ENCODE results near the gene EXOC3L1.
A peak's percentile ranks its signal among the peaks of the same experiment; 100 is the strongest.

EXOC3L1 gene

DNA sequence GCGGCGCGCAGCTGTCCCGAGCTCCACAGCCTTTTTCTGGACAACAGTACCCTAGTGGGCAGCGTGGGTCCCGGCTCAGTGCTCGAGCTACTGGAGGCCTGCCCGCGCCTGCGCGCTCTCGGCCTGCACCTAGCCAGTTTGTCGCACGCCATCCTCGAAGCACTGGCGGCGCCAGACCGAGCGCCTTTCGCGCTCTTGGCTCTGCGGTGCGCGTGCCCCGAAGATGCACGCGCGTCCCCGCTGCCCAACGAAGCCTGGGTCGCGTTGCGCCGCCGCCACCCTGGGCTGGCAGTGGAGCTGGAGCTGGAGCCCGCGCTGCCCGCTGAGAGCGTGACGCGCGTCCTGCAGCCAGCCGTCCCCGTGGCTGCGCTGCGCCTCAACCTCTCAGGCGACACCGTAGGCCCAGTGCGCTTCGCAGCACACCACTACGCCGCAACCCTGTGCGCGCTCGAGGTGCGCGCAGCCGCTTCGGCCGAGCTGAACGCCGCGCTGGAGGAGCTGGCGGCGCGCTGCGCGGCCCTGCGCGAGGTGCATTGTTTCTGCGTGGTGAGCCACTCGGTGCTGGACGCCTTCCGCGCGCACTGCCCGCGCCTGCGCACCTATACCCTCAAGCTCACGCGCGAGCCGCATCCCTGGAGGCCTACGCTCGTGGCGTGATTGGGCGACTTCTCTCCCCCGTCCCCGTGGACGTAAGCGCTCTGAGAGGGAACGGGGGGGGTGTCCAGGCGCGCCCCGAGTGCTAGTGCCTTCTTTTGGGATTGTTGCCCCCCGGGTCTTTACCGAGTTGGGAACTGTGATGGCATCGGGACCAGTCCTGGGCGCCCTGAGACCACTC, 26.6 kb downstream of the EXOC3L1 start:
- DNase-seq = no peak

DNA sequence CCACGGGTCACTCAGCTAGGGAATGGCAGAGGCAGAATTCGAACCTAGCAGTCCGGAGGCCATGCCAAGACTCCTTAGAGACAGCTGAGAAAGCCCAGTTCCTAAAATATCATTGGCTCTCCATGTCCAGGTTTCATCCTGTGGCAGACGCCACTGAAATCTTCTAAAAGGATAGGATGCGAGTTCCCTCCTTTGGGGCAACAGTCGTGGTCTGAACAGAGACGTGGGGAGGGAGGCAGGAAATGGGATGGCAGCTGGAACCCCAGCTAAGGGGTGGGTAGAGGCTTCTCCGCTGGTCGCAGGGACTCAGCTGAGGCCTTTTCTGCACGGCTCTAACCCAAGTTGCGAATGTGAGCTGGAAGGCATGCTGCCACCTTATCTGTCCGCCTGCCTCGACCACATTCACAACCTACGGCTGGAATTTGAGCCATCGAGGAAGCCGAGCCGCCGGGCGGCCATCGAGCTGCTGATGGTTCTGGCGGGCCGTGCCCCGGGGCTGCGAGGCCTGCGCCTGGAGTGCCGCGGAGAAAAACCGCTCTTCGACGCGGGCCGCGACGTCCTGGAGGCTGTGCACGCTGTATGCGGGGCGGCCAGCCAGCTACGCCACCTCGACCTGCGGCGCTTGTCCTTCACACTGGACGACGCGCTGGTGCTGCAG, 27.3 kb downstream of the EXOC3L1 start:
- DNase-seq = no peak

DNA sequence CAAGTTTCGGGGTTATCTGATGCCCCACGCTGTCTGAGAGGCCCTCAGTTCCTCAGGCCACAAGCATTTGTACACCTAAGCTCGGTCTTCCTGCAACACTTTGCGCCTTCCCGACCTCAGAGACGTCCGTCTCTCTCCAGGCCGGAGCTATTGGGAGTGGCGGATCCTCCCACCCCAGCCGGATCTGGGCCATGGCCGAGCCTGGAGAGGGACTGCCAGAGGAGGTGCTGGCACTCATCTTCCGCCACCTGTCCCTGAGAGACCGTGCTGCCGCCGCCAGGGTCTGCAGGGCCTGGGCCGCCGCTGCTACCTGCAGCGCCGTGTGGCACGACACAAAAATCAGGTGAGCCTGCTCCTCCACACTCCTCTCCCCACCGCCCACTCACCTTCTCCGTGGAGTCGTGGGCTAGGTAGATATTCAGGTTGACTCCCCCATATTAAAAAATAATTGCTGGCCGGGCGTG, 28.3 kb downstream of the EXOC3L1 start:
- no peak for DNase-seq

DNA sequence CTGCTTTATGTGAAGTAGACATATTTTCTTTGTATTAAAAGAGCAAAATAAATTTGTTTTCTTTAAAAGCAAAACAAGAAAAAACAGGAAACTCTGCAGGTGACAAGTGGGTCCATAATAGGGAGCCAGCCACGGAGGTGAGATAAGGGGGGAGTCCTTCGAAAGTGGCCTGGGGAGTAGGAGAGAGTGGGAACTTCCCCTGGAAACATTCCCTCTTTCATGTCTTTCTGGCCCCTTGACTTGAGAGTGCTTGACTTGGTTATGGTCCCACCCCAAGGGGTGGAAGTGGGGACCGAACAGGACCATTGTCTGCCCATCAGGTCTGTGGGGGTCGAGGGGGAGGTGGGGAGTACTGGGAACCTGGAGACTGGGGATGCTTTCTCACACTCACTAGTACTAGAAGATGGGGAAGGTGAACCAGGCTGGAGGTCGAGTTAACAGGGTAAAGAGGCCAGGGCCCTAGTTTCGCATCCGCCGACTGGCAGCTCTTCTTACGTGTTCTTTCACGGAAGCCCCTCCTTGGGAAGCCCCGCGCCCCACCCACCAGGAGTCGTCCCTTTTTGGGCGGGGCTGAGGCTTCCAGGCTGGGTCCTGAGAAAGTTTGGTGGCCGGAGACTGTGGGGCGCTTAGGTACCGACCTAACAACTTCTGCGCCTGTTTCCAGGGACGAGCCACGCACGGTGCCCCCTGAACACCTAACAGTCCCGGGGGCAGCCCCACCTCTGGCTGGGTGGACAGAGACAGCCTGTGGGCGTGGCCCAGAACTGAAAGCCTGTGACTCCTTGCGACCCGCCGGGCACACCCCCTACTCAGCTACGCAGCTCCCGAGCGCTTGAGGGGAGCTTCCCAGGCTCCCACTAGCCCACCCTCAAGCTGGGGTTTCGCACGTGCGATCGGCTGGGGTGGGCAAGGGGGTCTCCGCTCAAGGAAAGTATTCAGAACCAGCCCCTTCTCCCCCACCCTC, 31.0 kb downstream of the EXOC3L1 start:
- no peak for DNase-seq

DNA sequence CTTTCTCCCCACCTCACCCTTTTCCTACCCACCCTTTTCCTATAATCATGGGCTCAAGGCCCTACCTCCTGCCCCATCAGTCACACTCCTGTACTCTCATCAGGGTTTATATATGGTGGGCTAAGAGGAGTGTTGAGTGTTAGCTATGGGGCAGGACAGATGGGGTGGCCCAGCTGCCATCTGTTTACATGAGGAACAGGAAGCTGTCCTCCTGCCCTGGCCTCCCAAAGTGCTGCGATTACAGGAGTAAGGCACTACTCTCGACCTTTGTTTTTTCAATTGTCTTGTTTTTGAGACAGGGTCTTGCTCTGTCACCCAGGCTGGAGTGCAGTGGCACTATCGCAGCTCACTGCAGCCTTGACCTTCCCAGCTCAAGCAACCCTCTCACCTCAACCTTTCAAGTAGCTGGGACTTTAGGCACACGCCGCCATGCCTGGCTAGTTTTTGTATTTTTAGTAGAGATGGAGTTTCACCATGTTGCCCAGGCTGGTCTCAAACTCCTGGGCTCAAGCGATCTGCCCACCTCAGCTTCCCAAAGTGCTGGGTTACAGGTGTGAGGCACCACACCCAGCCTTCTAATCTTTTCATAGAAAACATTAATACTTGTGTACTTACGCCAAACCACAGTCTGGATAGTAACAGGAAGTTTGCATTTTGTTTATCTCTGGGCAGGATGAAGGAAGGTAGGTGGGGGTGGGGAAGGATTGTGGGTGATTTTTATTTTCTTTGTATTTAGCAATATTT, 31.9 kb downstream of the EXOC3L1 start:
- no peak for DNase-seq

DNA sequence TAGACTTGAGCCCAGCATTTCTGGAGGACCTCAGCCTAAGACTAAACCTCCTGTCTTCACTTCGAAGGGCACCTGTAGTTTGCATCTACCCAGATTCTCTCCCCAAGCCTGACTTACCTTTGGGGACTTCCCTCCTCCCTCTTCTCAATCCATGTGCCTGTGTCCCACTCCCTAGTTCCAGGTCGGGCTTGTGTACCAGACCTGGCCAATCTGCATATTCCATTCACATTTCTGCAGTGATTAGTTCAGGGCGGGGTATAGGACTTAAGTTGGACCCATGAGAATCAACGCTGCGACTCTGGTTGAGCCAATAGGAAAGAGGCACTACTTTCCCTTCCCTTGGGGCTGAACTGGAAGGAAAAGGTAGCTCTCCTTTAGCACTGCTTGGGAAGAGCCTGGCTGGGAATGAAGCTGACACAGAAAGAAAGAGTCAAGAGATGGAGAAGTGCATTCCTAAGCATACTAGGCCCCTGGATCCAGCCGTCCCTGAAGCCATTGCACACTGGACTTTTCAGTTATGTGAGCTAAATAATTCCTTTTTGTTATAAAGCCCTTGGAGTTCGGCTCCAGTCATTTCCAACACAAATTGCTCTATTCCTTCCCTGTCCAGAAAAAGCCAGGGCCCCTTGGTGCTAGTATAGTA, 32.7 kb downstream of the EXOC3L1 start:
- no peak for DNase-seq

DNA sequence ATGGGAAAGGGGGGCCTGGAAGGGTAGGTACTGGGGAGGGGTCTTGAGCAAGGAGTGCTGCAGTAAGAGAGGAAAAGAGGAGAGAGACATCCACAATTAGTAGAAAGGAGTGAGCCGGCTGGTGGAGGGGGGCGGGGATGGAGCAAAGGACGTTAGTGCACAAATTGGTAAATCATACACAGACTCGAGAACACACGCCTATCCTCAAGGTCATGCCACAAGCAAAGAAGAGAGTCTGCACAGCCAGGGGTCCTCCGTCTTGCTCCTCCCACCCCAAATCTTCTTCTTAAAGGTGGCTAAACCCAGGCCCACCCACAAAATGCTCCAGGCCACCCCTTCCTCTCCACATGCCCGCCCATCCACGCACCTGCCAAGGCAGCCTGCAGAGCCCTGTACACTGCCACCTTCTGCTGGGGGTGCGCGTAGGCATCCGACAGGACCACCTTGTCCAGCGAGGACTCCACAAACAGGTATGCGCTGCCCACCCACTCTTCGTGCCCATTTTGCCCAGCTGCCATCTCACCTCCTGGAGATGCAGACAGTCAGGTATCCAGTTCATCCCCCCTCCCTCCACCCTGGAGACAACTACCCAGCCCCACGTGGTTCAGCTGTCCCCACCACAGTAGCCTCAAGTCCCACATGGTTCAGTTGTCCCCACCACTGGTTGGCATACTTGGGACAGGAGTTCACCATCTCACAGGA, 33.6 kb downstream of the EXOC3L1 start:
- no peak for DNase-seq

DNA sequence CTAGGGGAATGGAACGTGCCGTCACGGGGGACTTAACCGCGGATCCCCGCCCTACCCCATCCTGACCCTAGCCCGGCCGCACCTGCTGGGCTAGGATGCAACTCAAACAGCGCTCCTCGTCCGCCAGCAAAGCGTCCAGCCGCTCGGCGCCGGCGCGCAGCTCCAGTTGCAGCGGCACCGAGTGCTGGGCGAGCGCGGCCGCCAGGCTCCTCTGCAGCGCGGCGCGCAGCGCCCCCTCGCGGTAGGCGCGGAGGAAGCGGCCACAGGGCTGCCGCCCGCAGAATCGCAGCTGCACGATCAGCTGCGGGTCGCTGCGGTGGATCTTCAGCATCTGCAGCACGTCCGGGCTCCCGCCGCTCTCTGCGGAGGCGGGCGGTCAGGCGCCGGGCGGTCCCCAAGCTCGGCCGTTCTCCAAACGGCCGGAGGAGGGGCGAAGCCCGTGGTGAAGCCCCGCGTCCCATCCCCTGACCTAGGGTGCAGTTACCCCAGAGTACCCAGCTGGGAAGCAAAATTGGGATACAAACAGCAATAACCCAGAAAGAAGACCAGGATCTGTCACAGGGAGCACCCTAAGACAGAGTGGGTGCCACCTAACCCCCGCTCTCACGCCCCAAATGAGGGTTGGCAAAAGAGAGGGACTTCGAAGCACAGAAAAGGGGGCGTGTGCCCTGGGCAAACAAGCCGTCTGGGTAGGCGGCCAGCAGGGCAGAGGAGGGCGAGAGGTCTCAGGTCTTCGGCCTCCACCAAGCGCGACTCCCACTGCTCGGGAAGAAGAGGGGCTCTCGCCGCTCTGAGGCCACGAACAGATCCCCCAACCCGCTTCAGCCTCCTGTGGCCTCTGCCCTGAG, 34.4 kb downstream of the EXOC3L1 start:
- DNase-seq = peak; percentile 38

DNA sequence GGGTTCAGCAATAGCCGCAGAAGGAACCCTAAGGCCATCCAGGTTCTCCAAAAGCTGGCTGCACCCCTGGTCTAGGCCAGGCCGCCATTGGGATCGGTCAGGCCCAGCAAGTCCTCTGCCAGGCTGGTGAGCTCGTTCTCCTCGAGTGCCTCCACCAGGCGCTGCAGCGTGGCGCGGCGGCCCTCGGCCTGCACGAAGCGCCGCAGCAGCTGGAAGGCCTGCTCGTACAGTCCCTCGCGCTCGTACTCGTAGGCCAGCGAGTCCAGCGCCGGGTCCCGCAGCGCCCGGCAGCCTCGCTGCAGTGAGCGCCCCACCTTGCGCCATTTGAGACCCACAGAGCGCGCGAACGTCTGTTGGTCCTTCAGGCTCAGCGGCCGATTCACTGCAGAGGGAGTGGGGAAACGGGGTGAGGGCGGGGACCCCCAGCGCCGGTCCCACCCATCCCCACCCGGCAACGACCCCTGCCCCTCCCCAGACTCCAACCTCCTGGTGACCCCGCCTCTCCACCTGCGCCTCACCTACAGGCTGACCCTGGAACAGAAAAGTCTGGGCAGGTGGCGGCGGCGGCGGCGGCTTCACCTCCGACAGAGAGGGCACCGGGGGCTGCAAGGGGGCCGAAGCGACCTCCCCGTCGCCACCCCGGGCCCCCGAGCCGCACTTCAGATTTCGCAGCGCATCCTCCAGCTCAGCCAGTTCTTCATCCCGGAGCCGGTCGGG, 35.2 kb downstream of the EXOC3L1 start:
- DNase-seq = no peak

DNA sequence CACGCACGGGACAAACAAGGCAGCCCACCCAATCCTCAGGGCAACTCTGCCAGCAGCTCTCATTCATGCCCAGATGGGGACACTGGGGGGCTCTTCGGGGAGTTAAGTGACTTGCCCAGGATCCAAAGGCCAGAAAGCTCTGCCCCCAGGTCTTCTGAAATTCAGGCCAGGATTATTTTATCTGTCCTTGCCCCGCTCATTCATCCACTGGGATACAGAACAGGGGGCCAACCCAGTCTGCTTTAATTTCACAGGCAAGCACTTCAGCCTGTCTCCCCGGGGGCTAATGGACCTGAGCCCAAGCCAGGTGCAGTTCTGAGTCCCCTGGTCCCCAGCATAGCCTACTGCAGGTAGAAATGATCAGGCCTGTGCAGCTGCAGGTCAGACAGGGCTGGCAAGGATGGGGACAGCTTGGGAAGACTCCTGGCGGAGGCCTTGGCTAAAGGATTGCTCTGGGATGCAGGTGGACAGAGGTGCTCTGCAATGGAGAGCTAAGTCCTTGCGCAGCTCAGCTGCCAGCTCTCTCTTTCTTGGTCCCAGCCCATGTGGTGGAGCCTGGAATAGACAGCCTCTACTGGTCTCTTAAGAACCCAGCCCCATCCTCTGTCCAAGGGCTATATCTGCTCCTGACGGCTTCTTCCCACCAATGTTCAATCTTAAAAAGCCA, 38.4 kb downstream of the EXOC3L1 start:
- no peak for DNase-seq

DNA sequence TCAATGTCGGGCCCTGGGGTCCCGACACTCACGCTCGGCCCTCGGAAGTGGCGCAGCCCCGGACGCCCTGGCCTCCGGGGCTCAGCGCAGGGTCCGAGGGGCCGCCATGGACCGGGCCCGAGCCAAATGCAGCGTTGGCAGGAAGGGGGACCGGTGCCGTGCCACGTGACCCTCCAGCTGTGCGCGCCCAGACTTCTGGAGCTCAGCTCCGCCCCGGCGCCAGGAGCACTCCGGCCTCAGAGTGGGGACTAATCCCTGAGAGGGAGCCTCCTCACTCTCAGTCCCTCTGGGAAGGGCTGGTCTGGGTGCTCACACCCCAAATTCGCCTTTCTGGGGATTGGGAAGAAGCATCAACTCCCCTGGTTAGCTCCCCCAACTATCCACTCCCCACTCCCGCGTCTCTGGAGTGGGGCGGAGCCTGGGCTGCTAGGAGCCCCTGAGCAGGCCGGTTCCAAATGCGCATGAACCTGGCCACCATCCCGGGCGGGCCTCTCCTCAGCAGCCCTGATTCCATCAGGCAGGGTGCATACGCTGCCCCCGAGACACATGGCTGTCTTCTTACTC, 39.0 kb downstream of the EXOC3L1 start, which contains the start of gene B3GNT9:
B3GNT9 (minus strand) TSS at position 166 of the 564 bp plus-strand sequence. CDS start 513 bp downstream, outside the sequence.
- DNase-seq = peak; percentile 49

DNA sequence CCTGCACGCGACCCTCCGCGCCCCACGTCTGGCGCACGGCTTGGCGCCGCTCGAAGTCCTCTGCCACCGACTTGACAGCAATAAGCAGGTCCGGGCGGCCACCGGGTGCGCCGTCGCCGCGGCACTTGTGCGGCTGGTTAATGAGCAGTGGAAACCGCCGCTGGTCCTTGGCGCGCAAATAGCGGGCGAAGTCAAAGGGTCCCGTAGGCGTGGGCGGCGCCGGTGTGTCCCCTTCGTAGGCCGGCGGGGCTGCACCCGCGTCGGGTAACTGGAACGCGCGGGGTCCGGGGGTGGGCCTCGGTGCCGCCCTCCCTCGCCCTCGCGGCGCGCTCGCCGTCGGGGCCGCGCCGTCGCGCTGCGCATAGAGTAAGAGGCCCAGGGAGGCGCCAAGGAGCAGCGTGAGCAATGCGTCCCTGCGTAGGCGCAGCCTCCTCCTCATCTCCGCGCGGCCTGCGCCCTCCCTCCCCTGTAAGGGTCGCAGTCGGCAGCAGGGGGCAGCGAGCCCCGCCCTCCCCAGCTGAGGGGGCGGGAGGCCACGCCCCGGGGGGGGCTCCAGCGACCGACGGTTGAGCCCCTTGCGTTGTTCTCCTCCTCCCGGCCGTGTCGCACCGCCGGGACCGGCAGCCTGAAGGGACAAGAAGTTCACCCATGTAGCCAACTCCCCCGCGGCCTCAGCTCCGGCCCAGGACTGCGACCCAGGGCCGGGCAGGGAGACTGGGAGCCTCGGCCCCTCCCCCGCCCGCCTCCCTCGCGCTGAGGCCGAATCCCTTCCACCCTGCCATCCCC, 39.7 kb downstream of the EXOC3L1 start:
- DNase-seq = no peak

DNA sequence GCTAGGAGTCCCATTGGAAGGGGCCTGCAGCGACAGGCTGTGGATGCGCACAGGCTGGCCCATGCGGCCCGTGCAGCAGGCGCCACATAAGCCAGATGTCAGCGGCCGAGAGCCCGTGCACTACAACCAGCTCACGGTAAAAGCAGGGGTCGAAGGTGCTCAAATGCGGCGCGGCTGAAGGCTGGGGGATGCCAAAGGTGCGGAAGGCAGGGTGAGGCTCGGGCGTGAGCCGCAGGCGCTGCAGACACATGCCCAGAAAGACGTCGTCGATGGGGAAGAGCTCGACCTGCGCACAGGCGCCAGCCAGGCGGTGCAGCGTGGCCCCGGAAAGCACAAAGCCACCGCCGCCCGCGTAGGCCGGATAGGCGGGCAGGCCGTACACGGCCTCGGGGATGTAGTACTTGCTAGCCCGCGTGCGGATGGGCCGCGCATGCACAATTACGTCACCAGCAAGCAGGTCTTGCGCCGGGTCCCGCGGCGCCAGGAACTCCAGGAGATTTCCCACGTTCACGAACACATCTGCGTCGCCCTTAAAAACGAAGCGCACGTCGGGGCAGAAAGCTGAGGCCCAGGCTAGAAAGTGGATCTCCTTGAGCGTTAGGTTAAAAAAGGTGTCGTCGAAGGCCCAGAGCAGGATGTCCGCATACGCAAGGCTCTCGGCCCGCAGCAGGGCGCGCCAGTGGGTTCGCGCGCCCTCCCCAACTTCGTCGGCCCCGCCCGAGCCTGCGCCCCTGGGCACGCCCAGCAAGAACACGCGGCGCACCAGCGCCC, 40.5 kb downstream of the EXOC3L1 start:
- DNase-seq = no peak

DNA sequence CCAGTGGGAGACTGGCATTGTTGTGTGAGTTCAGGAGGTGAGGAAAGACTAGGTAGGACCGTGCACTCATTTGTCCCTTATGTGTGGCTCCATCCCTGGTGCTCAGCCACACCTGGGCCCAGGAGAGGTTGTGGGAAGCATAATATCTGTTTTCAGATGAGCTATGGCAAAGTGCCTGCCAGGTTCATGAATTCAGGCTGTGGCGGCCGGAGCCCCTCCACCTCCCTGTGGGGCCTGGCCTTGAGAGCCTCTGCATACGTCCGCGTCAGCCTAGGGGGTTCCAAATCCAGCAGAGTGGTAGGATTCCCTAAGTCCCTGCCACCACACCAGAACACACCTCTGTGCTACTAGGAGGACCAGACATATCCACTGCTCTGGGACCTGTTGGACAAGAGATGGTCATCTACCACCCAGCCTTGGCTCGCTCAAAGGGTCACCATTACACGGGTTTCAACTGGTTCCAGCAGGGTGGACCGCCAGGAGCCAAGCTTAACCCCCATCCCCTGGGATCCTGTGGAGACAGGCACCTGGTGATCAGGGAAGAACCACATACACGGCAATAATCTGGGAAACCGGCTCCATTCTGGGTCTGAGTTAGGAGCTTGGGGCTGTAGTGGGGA, 41.2 kb downstream of the EXOC3L1 start:
- DNase-seq = no peak

DNA sequence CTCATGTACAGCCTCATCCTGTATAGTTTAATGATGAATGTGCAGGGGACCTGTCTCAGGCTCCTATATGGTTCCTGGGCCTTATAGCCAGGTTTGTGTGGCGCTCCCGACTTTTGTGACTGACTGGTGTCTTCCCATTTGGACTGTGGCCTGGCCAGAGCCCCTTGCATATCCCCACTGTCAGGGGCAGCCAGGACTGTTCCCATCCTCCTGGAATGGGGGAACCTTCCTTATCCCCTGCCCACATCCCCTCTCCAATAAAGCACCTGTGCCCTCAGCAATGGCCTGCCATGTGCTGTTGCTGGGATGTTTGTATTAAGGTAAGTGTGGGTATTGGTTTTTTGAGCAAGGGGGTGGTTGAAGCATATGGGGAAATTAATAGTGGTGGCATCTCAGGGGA, 41.7 kb downstream of the EXOC3L1 start:
- no peak for DNase-seq

DNA sequence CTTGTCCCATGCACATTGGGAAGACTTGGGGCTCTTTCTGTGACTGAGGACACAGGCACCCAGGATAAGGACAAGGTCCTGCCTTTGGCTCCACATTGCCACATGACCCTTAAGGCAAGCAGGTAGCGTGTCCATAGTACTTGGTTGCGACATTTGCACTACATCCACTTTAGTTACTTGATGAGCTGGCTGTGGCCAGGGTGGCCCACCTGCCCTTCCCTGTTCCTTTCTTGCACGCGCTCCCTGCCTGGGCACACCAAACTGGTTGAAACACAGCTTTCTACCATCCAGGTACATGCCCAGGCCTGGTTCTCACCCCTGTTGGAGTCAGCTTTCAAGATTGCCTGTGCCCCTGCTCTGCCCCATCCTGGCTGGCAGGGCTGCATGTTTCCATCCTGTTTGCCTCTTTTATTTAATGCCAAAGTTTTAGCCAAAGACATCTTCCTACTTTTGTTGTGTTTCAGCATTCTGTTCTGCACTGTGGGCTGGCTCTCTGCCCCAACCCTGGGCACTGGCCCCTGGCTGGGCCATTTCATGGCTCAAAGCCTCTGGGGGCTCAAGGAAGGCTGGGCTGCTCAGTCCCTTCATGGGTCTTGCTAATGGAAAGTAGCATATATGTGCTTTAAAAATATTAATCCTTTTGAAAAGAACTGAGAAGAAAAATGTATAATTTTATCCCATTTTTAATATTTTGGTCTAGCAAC, 42.3 kb downstream of the EXOC3L1 start:
- DNase-seq = no peak

All from GOT3 (cell line).